Suppressor macrophage treated with lipopolysaccharide for 4 hours (primary cell): ENCODE data around the gene APBA2.
A peak's percentile ranks its signal among the peaks of the same experiment; 100 is the strongest.
"Not testable (repeated sequence)": the region's sequence is repeated elsewhere in the genome, so short reads cannot be mapped to it uniquely, and the experiment has no call there.

Experiments used
- DNase-seq: peaks from one replicate; pipeline ENCODE4 v3.0.0-alpha.2; 2020

Gene APBA2

GRCh38 chr15:29044503-29044901 lies 158.7 kb downstream of the APBA2 start:
- DNase-seq, result no peak

- DNase-seq, result not testable (repeated sequence)
Measured at GRCh38 chr15:29045161-29045560, 159.4 kb downstream of the APBA2 start.

- DNase-seq, result peak; percentile 9
Measured at GRCh38 chr15:29045717-29046116, 159.9 kb downstream of the APBA2 start.

GRCh38 chr15:29046281-29046810 lies 160.6 kb downstream of the APBA2 start:
- no peak for DNase-seq

- DNase-seq, result no peak
Measured at GRCh38 chr15:29046977-29047376, 161.2 kb downstream of the APBA2 start.

- no peak for DNase-seq
Measured at GRCh38 chr15:29048011-29048410, 162.2 kb downstream of the APBA2 start.

GRCh38 chr15:29050870-29051269 lies 165.1 kb downstream of the APBA2 start:
- DNase-seq, result no peak

GRCh38 chr15:29051422-29051821 lies 165.6 kb downstream of the APBA2 start:
- no peak for DNase-seq

GRCh38 chr15:29053006-29053405 lies 167.2 kb downstream of the APBA2 start:
- DNase-seq, result no peak

- no peak for DNase-seq
Measured at GRCh38 chr15:29053661-29054131, 167.9 kb downstream of the APBA2 start.

- no peak for DNase-seq
Measured at GRCh38 chr15:29054171-29055045, 168.6 kb downstream of the APBA2 start.

GRCh38 chr15:29055876-29056275 lies 170.1 kb downstream of the APBA2 start:
- DNase-seq, result no peak

- no peak for DNase-seq
Measured at GRCh38 chr15:29056839-29057450, 171.2 kb downstream of the APBA2 start.

- no peak for DNase-seq
Measured at GRCh38 chr15:29057856-29058255, 172.1 kb downstream of the APBA2 start.

- DNase-seq, result no peak
Measured at GRCh38 chr15:29058903-29059539, 173.2 kb downstream of the APBA2 start.

GRCh38 chr15:29059871-29060640 lies 174.3 kb downstream of the APBA2 start:
- DNase-seq, result no peak

GRCh38 chr15:29061746-29062145 lies 176.0 kb downstream of the APBA2 start:
- no peak for DNase-seq

GRCh38 chr15:29062179-29062591 lies 176.4 kb downstream of the APBA2 start:
- DNase-seq, result no peak

GRCh38 chr15:29062626-29063025 lies 176.9 kb downstream of the APBA2 start:
- DNase-seq, result no peak

- DNase-seq, result no peak
Measured at GRCh38 chr15:29063646-29064045, 177.9 kb downstream of the APBA2 start.

GRCh38 chr15:29064290-29064689 lies 178.5 kb downstream of the APBA2 start:
- no peak for DNase-seq

GRCh38 chr15:29064731-29065130 lies 179.0 kb downstream of the APBA2 start:
- no peak for DNase-seq

GRCh38 chr15:29065571-29065970 lies 179.8 kb downstream of the APBA2 start:
- DNase-seq, result no peak
